Measurements from ENCODE around the gene CKMT2.

GRCh38 chr5:81234801-81235200 lies 1.7 kb downstream of the CKMT2 start:
- TF ChIP-seq CTCF (conservative IDR thresholded peaks at IDR 0.05; ENCODE audit: low read depth, low read length) (no peak), EZH2phosphoT487 (IDR thresholded peaks at IDR 0.05; ENCODE audit: borderline replicate concordance, low read length) (no peak), EZH2 (IDR thresholded peaks at IDR 0.05; ENCODE audit: low read length, unreplicated experiment) (no peak)
